Fibroblast of lung (primary cell): ENCODE data around the gene SRCAP. TPM values are rescaled to one million over a fixed set of nuclear protein-coding genes. Genes with fewer than 3 reads are reported as not detected.

ENCODE experiments used
- DNase-seq, 2 donors: peaks; one replicate each; pipeline versions ENCODE4 v3.0.0 to v3.0.0-alpha.2; 2010; ENCODE audit warnings: low read depth in 2 of 2
- H2AFZ ChIP-seq: 2 replicates; pipeline ENCODE4 v1.5.1; 2012; ENCODE audit warnings: low read length, control low read depth, inconsistent platforms
- H3K27ac ChIP-seq: 2 replicates; pipeline ENCODE4 v1.5.1; 2011; ENCODE audit warnings: low read length, control low read depth; ENCODE audit not compliant: insufficient read depth
- H3K27me3 ChIP-seq: 2 replicates; pipeline ENCODE4 v1.5.1; 2011; ENCODE audit warnings: mild to moderate bottlenecking, low read length; ENCODE audit not compliant: control insufficient read depth, insufficient read depth
- H3K36me3 ChIP-seq: 2 replicates; pipeline ENCODE4 v1.5.1; 2011; ENCODE audit warnings: low read length; ENCODE audit not compliant: control insufficient read depth, insufficient read depth
- H3K4me1 ChIP-seq: 2 replicates; pipeline ENCODE4 v1.5.1; 2011; ENCODE audit warnings: low read length; ENCODE audit not compliant: control insufficient read depth, insufficient read depth; ENCODE audit errors: extremely low read depth
- H3K4me2 ChIP-seq: 2 replicates; pipeline ENCODE4 v1.5.1; 2011; ENCODE audit warnings: low read length, control low read depth; ENCODE audit not compliant: insufficient read depth; ENCODE audit errors: extremely low read depth
- H3K4me3 ChIP-seq, 4 experiments: fragments of 200-600 bp in 1 of 4; sonication (generic) in 1 of 4; replicated peaks in 1 of 4; 2 replicates each; pipeline ENCODE4 v1.5.1; 2011 to 2016; ENCODE audit warnings: low read length in 4 of 4, low read depth in 3 of 4, mild to moderate bottlenecking in 3 of 4, control low read depth in 2 of 4, inconsistent platforms in 1 of 4, mixed read lengths in 1 of 4; ENCODE audit not compliant: insufficient read depth in 1 of 4; ENCODE audit errors: control extremely low read depth in 1 of 4
- H3K79me2 ChIP-seq: 2 replicates; pipeline ENCODE4 v1.5.1; 2012; ENCODE audit warnings: mild to moderate bottlenecking, low read length, inconsistent platforms; ENCODE audit not compliant: control insufficient read depth, insufficient read depth
- H3K9ac ChIP-seq: 2 replicates; pipeline ENCODE4 v1.5.1; 2011; ENCODE audit warnings: mild to moderate bottlenecking, low read length, control low read depth; ENCODE audit not compliant: insufficient read depth
- H3K9me3 ChIP-seq: 2 replicates; pipeline ENCODE4 v1.5.1; 2012; ENCODE audit warnings: low read depth, low read length; ENCODE audit not compliant: control insufficient read depth, insufficient read depth
- H4K20me1 ChIP-seq: 2 replicates; pipeline ENCODE4 v1.5.1; 2011; ENCODE audit warnings: low read length; ENCODE audit not compliant: control insufficient read depth, insufficient read depth; ENCODE audit errors: extremely low read depth
- EZH2 ChIP-seq: IDR thresholded peaks from 2 replicates; pipeline ENCODE4 v1.5.1; 2012; ENCODE audit warnings: low read length, control low read depth, mild to moderate bottlenecking; ENCODE audit errors: missing control alignments
- polyA plus RNA-seq, 2 donors: library from polyadenylated mRNA; depleted of rRNA in 1 of 2; stranded (reverse) in 1 of 2; unstranded in 1 of 2; fragments of >200 nt; gene quantifications; 2 replicates each; pipeline ENCODE4 v1.2.1, GENCODE V29; 2011 to 2012; ENCODE audit warnings: missing spikeins in 1 of 2
- total RNA-seq: library from RNA; depleted of rRNA; stranded (reverse); fragments of >200 nt; gene quantifications from 2 replicates; pipeline ENCODE4 v1.2.1, GENCODE V29; 2014
- TF ChIP-seq, protein P1 (sequence below), 2 donors: IDR thresholded peaks in 1 of 2; conservative IDR thresholded peaks in 1 of 2; 1 replicate in 1 of 2; 2 replicates in 1 of 2; pipeline ENCODE4 v1.5.1; 2011 to 2012; ENCODE audit warnings: low read length in 2 of 2, control low read depth in 1 of 2, inconsistent platforms in 1 of 2, low read depth in 1 of 2, mild to moderate bottlenecking in 1 of 2

Gene SRCAP
- total and polyA plus RNA-seq, 2 donors (not counting 1 experiment from before 2014, with no cell fraction given), result 3.5 to 14.2 TPM

DNA sequence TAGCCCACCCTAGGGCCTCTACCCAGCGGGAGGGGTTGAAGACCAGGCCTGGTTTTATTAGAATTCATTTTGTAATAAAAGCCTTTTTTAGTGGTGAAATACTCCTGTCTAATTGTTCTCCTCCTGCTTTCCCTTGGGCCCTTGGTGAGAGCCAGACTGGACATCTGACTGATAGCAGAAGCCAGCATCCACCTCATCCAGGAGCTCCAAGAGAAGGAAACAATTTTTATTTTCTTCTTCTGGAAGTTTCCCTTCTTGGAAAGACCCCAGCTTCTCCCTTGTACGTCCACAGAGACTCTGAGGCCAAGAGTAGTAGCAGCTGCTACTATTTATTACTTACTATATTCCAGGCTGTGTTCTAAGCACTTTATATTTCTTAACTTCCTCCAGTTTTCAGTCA, 45.2 kb downstream of the SRCAP start:
- Histone ChIP-seq H4K20me1 (no peaks in the 10 kb centered on the region), H2AFZ (no peak overlapping the region), H3K4me1 (peaks cover 27% of the 10 kb centered on the region), H3K4me2 (no peak overlapping the region), H3K27ac (no peak overlapping the region), H3K9me3 (no peaks in the 10 kb centered on the region), H3K27me3 (no peaks in the 10 kb centered on the region), H3K4me3 (no peak overlapping the region), H3K79me2 (peaks cover 4% of the 10 kb centered on the region), H3K36me3 (peaks cover 15% of the 10 kb centered on the region), H3K9ac (no peak overlapping the region)
- TF ChIP-seq, protein P1, sequence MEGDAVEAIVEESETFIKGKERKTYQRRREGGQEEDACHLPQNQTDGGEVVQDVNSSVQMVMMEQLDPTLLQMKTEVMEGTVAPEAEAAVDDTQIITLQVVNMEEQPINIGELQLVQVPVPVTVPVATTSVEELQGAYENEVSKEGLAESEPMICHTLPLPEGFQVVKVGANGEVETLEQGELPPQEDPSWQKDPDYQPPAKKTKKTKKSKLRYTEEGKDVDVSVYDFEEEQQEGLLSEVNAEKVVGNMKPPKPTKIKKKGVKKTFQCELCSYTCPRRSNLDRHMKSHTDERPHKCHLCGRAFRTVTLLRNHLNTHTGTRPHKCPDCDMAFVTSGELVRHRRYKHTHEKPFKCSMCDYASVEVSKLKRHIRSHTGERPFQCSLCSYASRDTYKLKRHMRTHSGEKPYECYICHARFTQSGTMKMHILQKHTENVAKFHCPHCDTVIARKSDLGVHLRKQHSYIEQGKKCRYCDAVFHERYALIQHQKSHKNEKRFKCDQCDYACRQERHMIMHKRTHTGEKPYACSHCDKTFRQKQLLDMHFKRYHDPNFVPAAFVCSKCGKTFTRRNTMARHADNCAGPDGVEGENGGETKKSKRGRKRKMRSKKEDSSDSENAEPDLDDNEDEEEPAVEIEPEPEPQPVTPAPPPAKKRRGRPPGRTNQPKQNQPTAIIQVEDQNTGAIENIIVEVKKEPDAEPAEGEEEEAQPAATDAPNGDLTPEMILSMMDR (conservative IDR thresholded peaks at IDR 0.05 in 1 of 2, IDR thresholded peaks at IDR 0.05 in 1 of 2; ENCODE audit: low read depth in 1 of 2, low read length in 2 of 2), result no peak
- TF ChIP-seq EZH2, result no peak
- DNase-seq, result no peak

DNA sequence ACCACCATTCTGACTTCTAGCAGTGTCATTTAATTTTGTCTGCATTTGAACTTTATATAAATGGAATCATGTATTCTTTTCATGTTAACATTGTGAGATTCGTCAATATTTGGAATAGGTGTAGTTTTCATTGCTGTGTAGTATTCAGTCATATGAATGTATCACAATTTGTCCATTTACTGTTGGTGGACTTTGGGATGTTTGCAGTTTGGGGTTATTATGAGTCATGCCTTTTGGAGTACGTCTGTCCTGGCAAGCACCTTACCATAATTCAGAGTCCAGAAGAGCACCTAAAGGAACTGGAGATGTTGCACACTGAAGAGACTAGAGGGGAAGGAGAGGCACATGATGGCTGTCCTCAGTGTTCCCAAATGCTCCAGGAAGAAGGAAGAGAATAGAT, 46.1 kb downstream of the SRCAP start:
- H3K79me2 ChIP-seq, result peaks cover 12% of the 10 kb centered on the region
- H3K9me3 ChIP-seq, result no peaks in the 10 kb centered on the region
- H2AFZ ChIP-seq, result no peak overlapping the region
- TF ChIP-seq, protein P1 (conservative IDR thresholded peaks at IDR 0.05 in 1 of 2, IDR thresholded peaks at IDR 0.05 in 1 of 2; ENCODE audit: low read depth in 1 of 2, low read length in 2 of 2), result no peak
- TF ChIP-seq EZH2, result no peak
- H3K9ac ChIP-seq, result no peak overlapping the region
- H4K20me1 ChIP-seq, result no peaks in the 10 kb centered on the region
- DNase-seq, result no peak
- no peak overlapping the region for H3K4me3 ChIP-seq
- peaks cover 25% of the 10 kb centered on the region for H3K4me1 ChIP-seq
- no peak overlapping the region for H3K27ac ChIP-seq
- H3K27me3 ChIP-seq, result no peaks in the 10 kb centered on the region
- peaks cover 11% of the 10 kb centered on the region for H3K36me3 ChIP-seq
- no peak overlapping the region for H3K4me2 ChIP-seq

DNA sequence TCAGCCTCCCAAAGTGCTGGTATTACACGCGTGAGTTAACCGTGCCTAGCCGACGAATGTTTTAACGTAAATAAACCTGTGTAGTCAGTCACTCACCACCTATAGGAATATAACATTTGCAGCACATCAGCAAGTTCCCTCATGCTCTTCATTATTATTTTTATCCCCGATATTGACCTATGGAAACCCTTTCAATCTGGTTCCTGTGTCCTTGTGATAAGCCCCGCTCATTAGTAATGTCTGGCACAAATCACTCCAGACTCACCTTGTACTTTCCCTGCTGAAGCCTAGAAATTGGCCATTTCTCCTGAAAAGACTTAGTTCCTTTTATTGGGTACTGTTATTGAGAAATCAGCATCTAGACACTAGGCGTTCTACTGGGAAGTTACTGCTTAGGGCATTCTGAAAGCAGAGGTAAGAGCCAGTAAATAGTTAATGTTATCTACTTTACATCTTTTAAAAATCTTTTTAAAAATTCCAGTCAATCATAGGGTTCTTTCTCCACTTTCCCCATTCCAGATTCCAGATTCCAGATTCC, 47.7 kb downstream of the SRCAP start:
- no peak overlapping the region for H3K4me3 ChIP-seq
- H3K36me3 ChIP-seq, result peaks cover 20% of the 10 kb centered on the region
- H3K27me3 ChIP-seq, result no peaks in the 10 kb centered on the region
- no peak for DNase-seq
- no peak overlapping the region for H3K4me2 ChIP-seq
- no peak for TF ChIP-seq EZH2
- TF ChIP-seq, protein P1 (conservative IDR thresholded peaks at IDR 0.05 in 1 of 2, IDR thresholded peaks at IDR 0.05 in 1 of 2; ENCODE audit: low read depth in 1 of 2, low read length in 2 of 2), result no peak
- H3K4me1 ChIP-seq, result peaks cover 9% of the 10 kb centered on the region
- no peak overlapping the region for H3K9ac ChIP-seq
- peaks cover 16% of the 10 kb centered on the region for H3K79me2 ChIP-seq
- H2AFZ ChIP-seq, result no peak overlapping the region
- H3K9me3 ChIP-seq, result no peaks in the 10 kb centered on the region
- no peak overlapping the region for H3K27ac ChIP-seq
- H4K20me1 ChIP-seq, result no peaks in the 10 kb centered on the region
